Measurements from ENCODE around the gene ELFN1.
"Not testable (repeated sequence)": the region's sequence is repeated elsewhere in the genome, so short reads cannot be mapped to it uniquely, and the experiment has no call there.

ELFN1 gene

DNA sequence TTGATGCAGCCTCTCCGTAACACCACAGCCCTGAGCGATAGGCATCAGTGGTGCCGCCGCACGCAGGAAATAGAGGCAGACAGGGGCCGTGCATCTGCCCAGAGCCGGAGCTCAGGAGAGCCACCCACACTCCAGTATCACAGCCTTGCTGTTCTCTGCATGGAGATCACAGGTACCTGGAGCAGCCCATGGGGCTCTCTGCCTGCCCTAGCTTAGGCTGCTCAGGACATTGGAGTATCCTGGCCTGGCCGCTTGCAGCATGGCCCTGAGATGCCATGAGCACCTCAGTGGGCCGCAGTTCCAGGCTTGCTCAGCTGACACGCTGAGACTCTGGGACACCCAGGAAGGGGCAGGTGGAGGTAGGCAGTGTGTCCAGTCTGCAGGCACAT, 47.0 kb downstream of the ELFN1 start:
- H3K4me1 Mint-ChIP-seq, result peaks cover 47% of the 10 kb centered on the region
- H3K27me3 Mint-ChIP-seq (ENCODE audit: low read depth, poor library complexity), result no peaks in the 10 kb centered on the region
- DNase-seq, result no peak
- TF ChIP-seq, protein P1, sequence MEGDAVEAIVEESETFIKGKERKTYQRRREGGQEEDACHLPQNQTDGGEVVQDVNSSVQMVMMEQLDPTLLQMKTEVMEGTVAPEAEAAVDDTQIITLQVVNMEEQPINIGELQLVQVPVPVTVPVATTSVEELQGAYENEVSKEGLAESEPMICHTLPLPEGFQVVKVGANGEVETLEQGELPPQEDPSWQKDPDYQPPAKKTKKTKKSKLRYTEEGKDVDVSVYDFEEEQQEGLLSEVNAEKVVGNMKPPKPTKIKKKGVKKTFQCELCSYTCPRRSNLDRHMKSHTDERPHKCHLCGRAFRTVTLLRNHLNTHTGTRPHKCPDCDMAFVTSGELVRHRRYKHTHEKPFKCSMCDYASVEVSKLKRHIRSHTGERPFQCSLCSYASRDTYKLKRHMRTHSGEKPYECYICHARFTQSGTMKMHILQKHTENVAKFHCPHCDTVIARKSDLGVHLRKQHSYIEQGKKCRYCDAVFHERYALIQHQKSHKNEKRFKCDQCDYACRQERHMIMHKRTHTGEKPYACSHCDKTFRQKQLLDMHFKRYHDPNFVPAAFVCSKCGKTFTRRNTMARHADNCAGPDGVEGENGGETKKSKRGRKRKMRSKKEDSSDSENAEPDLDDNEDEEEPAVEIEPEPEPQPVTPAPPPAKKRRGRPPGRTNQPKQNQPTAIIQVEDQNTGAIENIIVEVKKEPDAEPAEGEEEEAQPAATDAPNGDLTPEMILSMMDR (IDR thresholded peaks at IDR 0.05), result no peak
- H3K36me3 Mint-ChIP-seq (ENCODE audit: low read depth), result peaks cover 30% of the 10 kb centered on the region
- H3K4me3 Mint-ChIP-seq, result no peak overlapping the region
- H3K9me3 Mint-ChIP-seq, result no peaks in the 10 kb centered on the region
- no peak overlapping the region for H3K27ac Mint-ChIP-seq

- H3K4me3 Mint-ChIP-seq, result no peak overlapping the region
- no peak overlapping the region for H3K27ac Mint-ChIP-seq
- no peaks in the 10 kb centered on the region for H3K27me3 Mint-ChIP-seq (ENCODE audit: low read depth, poor library complexity)
- peaks cover 42% of the 10 kb centered on the region for H3K4me1 Mint-ChIP-seq
- no peaks in the 10 kb centered on the region for H3K9me3 Mint-ChIP-seq
- TF ChIP-seq, protein P1 (IDR thresholded peaks at IDR 0.05), result no peak
- no peak for DNase-seq
- H3K36me3 Mint-ChIP-seq (ENCODE audit: low read depth), result peaks cover 30% of the 10 kb centered on the region
Observed at GRCh38 chr7:1717903-1718676, 48.0 kb downstream of the ELFN1 start.

GRCh38 chr7:1718850-1719249, 48.8 kb downstream of the ELFN1 start:
- Mint-ChIP-seq H3K36me3 (ENCODE audit: low read depth) (peaks cover 37% of the 10 kb centered on the region), H3K4me1 (peaks cover 34% of the 10 kb centered on the region)
- DNase-seq; H3K4me3 Mint-ChIP-seq; H3K27me3 Mint-ChIP-seq (ENCODE audit: low read depth, poor library complexity); H3K9me3 Mint-ChIP-seq; H3K27ac Mint-ChIP-seq: not testable (repeated sequence)

DNA sequence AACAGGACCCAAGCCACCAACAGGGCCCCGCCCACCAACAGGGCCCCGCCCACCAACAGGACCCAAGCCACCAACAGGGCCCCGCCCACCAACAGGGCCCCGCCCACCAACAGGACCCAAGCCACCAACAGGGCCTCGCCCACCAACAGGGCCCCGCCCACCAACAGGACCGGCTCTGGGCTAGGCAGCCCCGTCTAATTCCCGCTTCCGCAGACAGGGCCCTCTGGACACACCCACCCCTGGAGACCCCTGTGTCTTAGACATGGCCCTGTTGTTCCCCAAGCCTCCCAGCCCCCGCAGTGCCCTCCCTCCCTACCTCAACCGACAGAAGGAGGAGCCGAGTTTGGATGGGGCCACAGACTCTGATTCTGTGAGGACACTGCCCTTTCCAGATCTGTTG, 49.2 kb downstream of the ELFN1 start:
- H3K27me3 Mint-ChIP-seq (ENCODE audit: low read depth, poor library complexity); H3K4me3 Mint-ChIP-seq; DNase-seq; H3K9me3 Mint-ChIP-seq; H3K27ac Mint-ChIP-seq: not testable (repeated sequence)
- peaks cover 42% of the 10 kb centered on the region for H3K36me3 Mint-ChIP-seq (ENCODE audit: low read depth)
- peaks cover 30% of the 10 kb centered on the region for H3K4me1 Mint-ChIP-seq

- DNase-seq, result no peak
- Mint-ChIP-seq H3K36me3 (ENCODE audit: low read depth) (peaks cover 46% of the 10 kb centered on the region), H3K4me1 (peaks cover 26% of the 10 kb centered on the region), H3K27ac (no peak overlapping the region), H3K27me3 (ENCODE audit: low read depth, poor library complexity) (no peaks in the 10 kb centered on the region), H3K9me3 (no peaks in the 10 kb centered on the region), H3K4me3 (no peak overlapping the region)
- TF ChIP-seq, protein P1 (IDR thresholded peaks at IDR 0.05), result no peak
Observed at GRCh38 chr7:1719913-1720312, 49.8 kb downstream of the ELFN1 start.

DNA sequence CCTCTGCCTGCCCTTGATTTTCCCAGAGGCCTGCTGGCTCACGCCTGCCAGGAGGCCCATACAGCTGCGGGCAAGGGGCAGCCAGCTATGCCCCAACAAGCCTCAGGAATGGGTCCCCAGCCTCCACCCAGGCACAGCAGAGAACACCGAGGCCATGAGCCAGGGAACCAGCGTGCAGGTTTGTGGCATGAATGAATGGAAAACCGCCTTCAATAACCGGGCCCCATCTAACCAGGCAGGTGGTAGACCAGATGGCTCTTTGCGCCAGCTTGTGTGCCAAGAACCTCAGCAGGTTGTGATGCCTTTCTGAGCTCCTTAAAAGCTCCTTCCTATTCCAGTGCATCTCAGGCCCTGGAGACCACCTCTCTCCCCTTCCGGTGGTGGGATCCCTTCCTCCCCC, 50.2 kb downstream of the ELFN1 start:
- no peaks in the 10 kb centered on the region for H3K9me3 Mint-ChIP-seq
- H3K36me3 Mint-ChIP-seq (ENCODE audit: low read depth), result peaks cover 46% of the 10 kb centered on the region
- no peak for DNase-seq
- no peak overlapping the region for H3K4me3 Mint-ChIP-seq
- TF ChIP-seq, protein P1 (IDR thresholded peaks at IDR 0.05), result no peak
- peaks cover 24% of the 10 kb centered on the region for H3K4me1 Mint-ChIP-seq
- no peaks in the 10 kb centered on the region for H3K27me3 Mint-ChIP-seq (ENCODE audit: low read depth, poor library complexity)
- H3K27ac Mint-ChIP-seq, result no peak overlapping the region

- H3K9me3 Mint-ChIP-seq, result no peaks in the 10 kb centered on the region
- no peak overlapping the region for H3K27ac Mint-ChIP-seq
- no peak for DNase-seq
- H3K4me1 Mint-ChIP-seq, result peaks cover 22% of the 10 kb centered on the region
- peaks cover 47% of the 10 kb centered on the region for H3K36me3 Mint-ChIP-seq (ENCODE audit: low read depth)
- TF ChIP-seq, protein P1 (IDR thresholded peaks at IDR 0.05), result no peak
- H3K4me3 Mint-ChIP-seq, result no peak overlapping the region
- no peaks in the 10 kb centered on the region for H3K27me3 Mint-ChIP-seq (ENCODE audit: low read depth, poor library complexity)
Observed at GRCh38 chr7:1721047-1721690, 51.1 kb downstream of the ELFN1 start.
